Stimulated activated CD4-positive, alpha-beta T cell treated with anti-CD3 and anti-CD28 coated beads, Interleukin-12 subunit alpha, Interleukin-12 subunit beta, amount 100 ng/mL, for 4 hours (primary cell): Measurements from ENCODE around the gene MIP.
"Not testable (repeated sequence)": the region's sequence is repeated elsewhere in the genome, so short reads cannot be mapped to it uniquely, and the experiment has no call there.

ENCODE experiments used
- DNase-seq: peaks from one replicate; pipeline ENCODE4 v3.0.0-alpha.2; 2020

MIP gene

GRCh38 chr12:56462565-56462964, 8.1 kb upstream of the MIP start:
- no peak for DNase-seq

- no peak for DNase-seq
Measured at GRCh38 chr12:56461235-56462159, 7.0 kb upstream of the MIP start.

- DNase-seq: no peak
Measured at GRCh38 chr12:56457817-56458216, 3.4 kb upstream of the MIP start.

DNA sequence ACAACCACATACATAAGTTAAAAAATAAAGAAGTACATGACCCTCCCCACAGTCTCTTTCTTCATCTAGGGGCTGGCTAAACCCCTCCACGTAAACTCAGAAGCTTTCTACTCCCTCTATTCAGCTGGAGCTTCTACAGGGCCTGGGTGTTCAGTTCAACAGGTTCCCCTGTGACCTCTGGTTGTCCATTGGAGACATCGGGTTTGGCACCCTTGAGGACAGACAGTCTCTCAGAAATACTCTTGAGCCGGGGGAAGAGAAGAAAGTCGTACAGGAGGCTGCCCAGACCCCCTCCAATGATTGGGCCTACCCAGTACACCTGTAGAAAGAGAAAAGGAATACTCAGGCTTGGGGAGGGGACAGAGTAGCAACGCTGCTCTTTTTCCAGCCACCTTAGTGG, 3.3 kb downstream of the MIP start:
- DNase-seq: no peak

DNA sequence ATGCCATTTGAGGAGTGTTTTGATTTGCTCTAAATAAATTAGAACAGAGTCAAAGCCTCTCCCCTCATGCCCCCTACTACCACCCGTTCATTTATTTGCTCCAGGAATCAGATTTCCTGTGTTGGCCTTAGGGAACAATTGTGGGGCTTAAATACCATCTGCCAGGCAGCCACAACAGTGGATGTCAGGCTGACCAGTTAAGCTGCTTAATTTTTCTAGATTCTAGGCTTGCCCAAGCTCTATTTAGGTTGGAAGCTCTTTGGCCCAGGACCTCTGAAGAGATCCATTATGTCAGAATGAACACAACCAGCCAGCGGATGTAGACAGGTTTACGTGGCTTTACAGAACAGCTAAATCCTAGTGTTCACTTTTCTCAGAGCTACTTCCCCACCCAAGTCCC, 4.2 kb downstream of the MIP start:
- no peak for DNase-seq

DNA sequence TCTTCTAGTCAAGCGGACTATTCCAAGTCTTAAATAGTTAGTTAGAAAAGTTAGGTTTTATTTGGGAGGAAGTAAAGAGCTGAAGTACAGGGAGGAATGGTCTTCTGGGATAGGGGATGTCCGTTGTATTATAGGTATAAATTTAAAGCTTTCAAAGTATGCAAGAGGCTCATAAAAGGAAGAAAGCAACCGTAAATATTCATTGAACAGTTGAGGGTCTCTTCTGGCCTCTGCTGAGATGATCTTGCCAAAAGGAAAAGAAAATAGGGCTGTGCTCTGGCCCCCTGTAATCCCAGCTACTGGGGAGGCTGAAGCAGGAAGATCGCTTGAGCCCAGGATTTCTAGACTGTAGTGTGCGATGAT, 4.9 kb downstream of the MIP start:
- no peak for DNase-seq

- peak; percentile 82 for DNase-seq
Measured at GRCh38 chr12:56448860-56449621, 5.4 kb downstream of the MIP start, which contains the start of gene TIMELESS. TIMELESS (minus strand) TSS chr12:56449426; CDS start chr12:56434170, 15,256 bp downstream.

GRCh38 chr12:56443208-56443607, 11.2 kb downstream of the MIP start:
- DNase-seq: not testable (repeated sequence)

DNA sequence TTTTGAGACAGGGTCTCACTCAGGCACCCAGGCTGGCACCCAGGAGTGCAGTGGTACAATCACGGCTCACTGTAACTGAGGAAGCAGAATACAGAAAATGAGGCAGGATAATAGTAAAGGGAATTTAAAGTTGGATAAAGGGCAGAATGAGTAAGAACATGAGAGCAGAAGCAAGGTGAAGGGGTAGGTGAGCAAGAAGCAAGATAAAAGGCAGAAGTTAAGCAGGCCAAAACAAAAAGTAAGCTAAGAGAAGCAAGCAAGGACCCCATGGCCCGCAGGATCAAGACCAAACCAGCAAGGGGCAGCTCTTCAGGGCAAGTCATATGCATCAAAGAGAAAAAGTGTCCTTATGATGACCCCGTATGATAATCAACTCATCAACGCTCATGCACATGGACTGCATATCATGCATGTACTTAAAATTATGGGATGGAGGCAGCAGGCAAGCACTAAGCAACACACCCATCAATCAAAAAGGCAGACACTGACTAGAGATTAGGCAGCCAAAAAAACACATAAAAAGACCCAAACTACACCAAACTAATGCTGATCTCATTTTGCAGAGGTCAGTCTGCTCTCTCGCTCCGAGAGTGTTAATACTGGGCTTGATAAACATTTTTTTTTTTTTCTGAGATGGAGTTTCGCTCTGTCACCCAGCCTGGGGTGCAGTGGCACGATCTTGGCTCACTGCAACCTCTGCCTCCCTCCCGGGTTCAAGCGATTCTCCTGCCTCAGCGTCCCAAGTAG, 16.9 kb downstream of the MIP start:
- DNase-seq: no peak

GRCh38 chr12:56434828-56435227, 19.6 kb downstream of the MIP start:
- DNase-seq: no peak

- no peak for DNase-seq
Measured at GRCh38 chr12:56431850-56432249, 22.6 kb downstream of the MIP start.

- no peak for DNase-seq
Measured at GRCh38 chr12:56431288-56431687, 23.2 kb downstream of the MIP start.

GRCh38 chr12:56425940-56426438, 28.5 kb downstream of the MIP start:
- no peak for DNase-seq

DNA sequence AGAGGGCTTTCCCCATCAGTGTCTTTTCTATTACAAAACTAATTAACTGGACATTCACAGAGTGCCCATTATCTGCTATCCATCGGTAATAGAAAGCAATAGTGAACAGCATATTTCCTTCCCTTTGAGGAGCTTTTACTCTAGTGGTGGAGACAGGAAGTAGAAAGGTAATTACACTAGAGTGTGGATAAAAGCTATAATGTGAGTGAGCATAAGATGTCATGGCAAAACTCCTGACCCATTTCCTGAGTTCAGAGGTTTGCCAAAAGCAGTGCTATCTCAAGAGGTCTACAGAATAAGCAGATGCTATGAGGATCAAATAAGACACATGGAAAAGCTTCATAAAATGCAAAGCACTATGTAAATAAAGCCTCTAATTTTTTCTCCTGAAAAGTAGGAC, 29.3 kb downstream of the MIP start:
- no peak for DNase-seq

- DNase-seq: no peak
Measured at GRCh38 chr12:56420411-56420810, 34.0 kb downstream of the MIP start.

DNA sequence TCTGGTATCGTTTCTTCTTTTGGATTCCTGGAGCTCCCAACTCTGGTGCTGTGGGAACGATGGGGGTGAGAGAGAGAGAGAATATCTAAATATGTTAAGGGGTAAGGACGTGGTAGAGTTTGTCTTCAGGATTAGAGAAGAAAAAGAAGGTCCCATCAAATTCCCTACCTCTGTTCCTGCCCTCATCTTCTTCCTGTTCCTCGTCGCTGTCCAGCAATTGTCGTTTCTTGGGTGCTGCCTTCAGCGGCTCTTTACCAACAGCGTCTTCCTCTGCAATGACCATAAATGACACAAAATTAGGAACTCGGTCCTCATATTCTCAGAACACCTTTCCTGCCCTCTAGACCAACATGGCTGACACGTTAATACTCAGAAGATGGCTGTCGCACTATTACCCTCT, 36.7 kb downstream of the MIP start:
- DNase-seq: no peak

GRCh38 chr12:56414401-56414800, 40.1 kb downstream of the MIP start:
- DNase-seq: no peak

- DNase-seq: no peak
Measured at GRCh38 chr12:56413392-56413791, 41.1 kb downstream of the MIP start.

DNA sequence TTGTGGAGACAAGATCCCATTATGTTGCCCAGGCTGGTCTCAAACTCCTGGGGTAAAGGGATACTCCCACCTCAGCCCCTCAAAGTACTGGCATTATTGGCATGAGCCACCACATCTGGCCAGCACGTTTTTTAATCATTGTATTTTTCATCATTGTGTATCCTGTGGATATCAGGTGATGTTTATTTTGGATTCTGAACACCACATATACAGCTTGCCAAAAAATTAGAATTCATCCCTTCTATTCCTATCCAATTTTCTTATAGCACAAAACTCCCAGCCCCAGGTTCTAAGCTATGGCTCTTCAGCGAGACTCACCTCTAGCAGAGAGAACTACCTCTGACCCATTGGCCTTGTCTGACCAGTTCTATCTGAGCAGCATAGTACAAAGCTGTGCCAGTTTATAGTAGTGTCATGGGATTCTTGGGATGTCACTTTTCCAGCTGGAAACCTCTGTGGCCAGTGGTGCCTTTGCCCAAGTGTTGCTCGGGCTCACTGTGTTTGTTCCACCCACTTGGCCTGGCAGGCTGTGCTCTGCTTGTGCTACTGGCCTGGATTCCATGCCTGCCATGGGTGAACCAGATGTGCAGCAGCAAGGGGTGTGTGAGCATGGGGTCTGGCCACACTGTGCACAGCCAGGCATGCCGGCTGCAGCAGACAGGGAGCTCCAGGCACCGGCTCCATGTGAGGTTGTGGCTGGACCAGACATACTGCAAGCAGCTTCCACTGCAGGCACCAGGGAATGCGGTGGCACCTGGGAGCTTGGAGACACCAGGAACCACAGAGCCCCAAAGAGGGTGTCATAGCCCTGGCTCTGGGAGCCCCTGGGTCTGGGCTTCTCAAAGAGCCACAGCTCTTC, 42.4 kb downstream of the MIP start:
- no peak for DNase-seq

- no peak for DNase-seq
Measured at GRCh38 chr12:56410768-56411167, 43.7 kb downstream of the MIP start.

DNA sequence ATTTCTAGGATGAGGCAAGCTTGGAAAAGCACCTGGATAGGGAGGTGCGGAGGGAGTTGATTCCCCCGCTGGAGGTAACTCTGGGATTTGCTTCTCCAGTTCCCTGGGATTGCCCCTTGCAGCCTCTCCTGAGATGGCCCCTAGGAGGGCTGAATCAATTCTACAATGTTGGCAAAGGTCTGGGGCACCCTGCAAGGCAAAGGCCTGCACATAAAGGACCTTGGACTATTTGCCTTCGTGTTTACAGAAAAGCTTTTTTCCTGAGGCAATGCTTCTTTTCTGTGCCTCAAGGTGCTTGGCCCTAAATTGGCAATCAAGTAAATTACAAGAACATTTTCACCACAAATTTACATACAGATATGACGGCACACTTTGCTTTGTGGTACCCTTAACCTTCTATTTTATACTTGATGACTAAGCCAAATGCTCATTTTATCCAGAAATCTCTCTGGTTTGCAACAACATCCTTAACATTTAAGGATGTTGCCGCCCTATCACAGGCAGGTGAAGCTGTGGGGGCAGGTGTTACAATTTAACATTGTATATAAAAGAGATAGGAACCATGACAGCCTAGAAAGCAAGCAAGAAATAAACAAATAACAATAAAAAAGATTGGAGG, 45.5 kb downstream of the MIP start:
- DNase-seq: no peak

GRCh38 chr12:56404227-56404626, 50.2 kb downstream of the MIP start:
- DNase-seq: not testable (repeated sequence)
